GM18505 (cell line): ENCODE data around the gene CCDC136.

Source experiments
- ATAC-seq: cut with Tn5 transposase; IDR thresholded peaks from one replicate; pipeline ENCODE4 v1.9.1; 2021; ENCODE audit not compliant: unreplicated experiment
- POLR2A ChIP-seq: IDR thresholded peaks from 4 replicates; pipeline ENCODE4 v1.6.1; 2011; ENCODE audit warnings: borderline replicate concordance; ENCODE audit not compliant: insufficient read depth, insufficient read length; ENCODE audit errors: extremely low read depth

CCDC136 gene

GRCh38 chr7:128829391-128830166 is 37.8 kb downstream of the CCDC136 start:
- ATAC-seq, result no peak
- no peak for TF ChIP-seq POLR2A

- no peak for ATAC-seq
- TF ChIP-seq POLR2A, result no peak
Observed at GRCh38 chr7:128830231-128831177, 38.7 kb downstream of the CCDC136 start, which contains the start of gene FLNC. Gene FLNC, plus strand, starts transcription at chr7:128830406. Its CDS starts 232 bp downstream, at chr7:128830638.

- no peak for TF ChIP-seq POLR2A
- ATAC-seq, result no peak
Observed at GRCh38 chr7:128831178-128831993, 39.6 kb downstream of the CCDC136 start.

GRCh38 chr7:128831994-128832879 is 40.5 kb downstream of the CCDC136 start:
- no peak for TF ChIP-seq POLR2A
- no peak for ATAC-seq

- no peak for TF ChIP-seq POLR2A
- no peak for ATAC-seq
Observed at GRCh38 chr7:128832880-128833147, 41.0 kb downstream of the CCDC136 start.

- no peak for TF ChIP-seq POLR2A
- no peak for ATAC-seq
Observed at GRCh38 chr7:128833148-128833945, 41.6 kb downstream of the CCDC136 start.

GRCh38 chr7:128833946-128834325 is 42.2 kb downstream of the CCDC136 start:
- TF ChIP-seq POLR2A, result no peak

GRCh38 chr7:128835231-128835751 is 43.5 kb downstream of the CCDC136 start:
- no peak for TF ChIP-seq POLR2A
- ATAC-seq, result no peak

More at GRCh38 chr7:128833946-128834325, 42.2 kb downstream of the CCDC136 start:
- ATAC-seq, result no peak

- no peak for TF ChIP-seq POLR2A
- ATAC-seq, result no peak
Observed at GRCh38 chr7:128835790-128836641, 44.2 kb downstream of the CCDC136 start.

- TF ChIP-seq POLR2A, result no peak
- no peak for ATAC-seq
Observed at GRCh38 chr7:128836729-128837348, 45.1 kb downstream of the CCDC136 start.
